Astrocyte (in vitro differentiated cells and primary cell): ENCODE data around the gene SELENOT.

Experiments used
- CTCF ChIP-seq: IDR thresholded peaks from 2 replicates; pipeline ENCODE4 v1.5.1; 2011; ENCODE audit warnings: low read depth, mild to moderate bottlenecking, inconsistent platforms, low read length, moderate library complexity; ENCODE audit not compliant: insufficient read depth
- EZH2 ChIP-seq: IDR thresholded peaks from 2 replicates; pipeline ENCODE4 v1.6.1; 2012; ENCODE audit warnings: mild to moderate bottlenecking, low read length, inconsistent platforms; ENCODE audit not compliant: insufficient read depth

- TF ChIP-seq CTCF (no peak), EZH2 (no peak)
Observed at GRCh38 chr3:150663461-150663860, 60.3 kb downstream of the SELENOT start.
